ENCODE measurements around the gene PTGER3.
"Not testable (repeated sequence)": the region's sequence is repeated elsewhere in the genome, so short reads cannot be mapped to it uniquely, and the experiment has no call there.

Gene PTGER3

GRCh38 chr1:71001624-71002023, 46.0 kb downstream of the PTGER3 start:
- no peak for DNase-seq

- DNase-seq: no peak
These were observed 49.8 kb downstream of the PTGER3 start for GRCh38 chr1:70997793-70998192.

- DNase-seq: no peak
These were observed 52.8 kb downstream of the PTGER3 start for GRCh38 chr1:70994753-70995268.

GRCh38 chr1:70993798-70994197, 53.8 kb downstream of the PTGER3 start:
- no peak for DNase-seq

- no peak for DNase-seq
These were observed 55.1 kb downstream of the PTGER3 start for GRCh38 chr1:70992521-70992920.

GRCh38 chr1:70990469-70991253, 57.0 kb downstream of the PTGER3 start:
- DNase-seq: no peak

GRCh38 chr1:70987497-70987896, 60.1 kb downstream of the PTGER3 start:
- DNase-seq: no peak

GRCh38 chr1:70985776-70986225, 61.8 kb downstream of the PTGER3 start:
- DNase-seq: not testable (repeated sequence)

- not testable (repeated sequence) for DNase-seq
These were observed 62.3 kb downstream of the PTGER3 start for GRCh38 chr1:70985278-70985677.

GRCh38 chr1:70980361-70980760, 67.3 kb downstream of the PTGER3 start:
- no peak for DNase-seq

GRCh38 chr1:70979881-70980280, 67.7 kb downstream of the PTGER3 start:
- DNase-seq: no peak

GRCh38 chr1:70979313-70979712, 68.3 kb downstream of the PTGER3 start:
- no peak for DNase-seq

- DNase-seq: no peak
These were observed 69.0 kb downstream of the PTGER3 start for GRCh38 chr1:70978623-70979022.

GRCh38 chr1:70977575-70977974, 70.0 kb downstream of the PTGER3 start:
- DNase-seq: no peak

GRCh38 chr1:70977041-70977440, 70.6 kb downstream of the PTGER3 start:
- no peak for DNase-seq

GRCh38 chr1:70973754-70974153, 73.9 kb downstream of the PTGER3 start:
- DNase-seq: no peak

GRCh38 chr1:70970407-70970806, 77.2 kb downstream of the PTGER3 start:
- no peak for DNase-seq

- DNase-seq: no peak
These were observed 81.5 kb downstream of the PTGER3 start for GRCh38 chr1:70966018-70966638.

GRCh38 chr1:70963374-70963773, 84.2 kb downstream of the PTGER3 start:
- no peak for DNase-seq

GRCh38 chr1:70961374-70961975, 86.1 kb downstream of the PTGER3 start:
- no peak for DNase-seq

- DNase-seq: no peak
These were observed 99.1 kb downstream of the PTGER3 start for GRCh38 chr1:70948396-70949017.

- DNase-seq: no peak
These were observed 99.8 kb downstream of the PTGER3 start for GRCh38 chr1:70947835-70948234.

GRCh38 chr1:70945676-70946075, 101.9 kb downstream of the PTGER3 start:
- no peak for DNase-seq
